Duodenal mucosa (tissue), 2 donors: Measurements from ENCODE around the gene MRPL43.

ENCODE experiments used
- H3K27ac ChIP-seq: one replicate; pipeline ENCODE4 v1.7.0; 2013; ENCODE audit warnings: low read depth, low read length
- H3K27me3 ChIP-seq, 2 donors: one replicate each; pipeline ENCODE4 v1.7.0; 2013; ENCODE audit warnings: low read length in 2 of 2, control low read depth in 1 of 2; ENCODE audit not compliant: insufficient read depth in 2 of 2, control insufficient read depth in 1 of 2
- H3K36me3 ChIP-seq, 2 donors: one replicate each; pipeline ENCODE4 v1.7.0; 2013; ENCODE audit warnings: low read length in 2 of 2, control low read depth in 1 of 2; ENCODE audit not compliant: insufficient read depth in 2 of 2, control insufficient read depth in 1 of 2
- H3K4me1 ChIP-seq, 2 donors: one replicate each; pipeline ENCODE4 v1.7.0; 2013; ENCODE audit warnings: low read length in 2 of 2, control low read depth in 1 of 2; ENCODE audit not compliant: insufficient read depth in 2 of 2, control insufficient read depth in 1 of 2
- H3K4me3 ChIP-seq, 2 donors: one replicate each; pipeline ENCODE4 v1.7.0; 2013; ENCODE audit warnings: low read length in 2 of 2, low read depth in 1 of 2
- H3K9ac ChIP-seq, 2 donors: one replicate each; pipeline ENCODE4 v1.7.0; 2013; ENCODE audit warnings: low read length in 2 of 2, low read depth in 1 of 2
- H3K9me3 ChIP-seq, 2 donors: one replicate each; pipeline ENCODE4 v1.7.0; 2013; ENCODE audit warnings: low read length in 2 of 2, control low read depth in 1 of 2; ENCODE audit not compliant: control insufficient read depth in 1 of 2

MRPL43 gene

GRCh38 chr10:100995181-100995580 lies 7.9 kb upstream of the MRPL43 start:
- Histone ChIP-seq H3K9me3 (no peaks in the 10 kb centered on the region), H3K36me3 (peaks cover 15 to 23% of the 10 kb centered on the region in 2 donors), H3K27me3 (no peaks in the 10 kb centered on the region), H3K4me3 (no peak overlapping the region), H3K27ac (no peak overlapping the region), H3K9ac (no peak overlapping the region), H3K4me1 (peaks cover 9 to 23% of the 10 kb centered on the region in 2 donors)

DNA sequence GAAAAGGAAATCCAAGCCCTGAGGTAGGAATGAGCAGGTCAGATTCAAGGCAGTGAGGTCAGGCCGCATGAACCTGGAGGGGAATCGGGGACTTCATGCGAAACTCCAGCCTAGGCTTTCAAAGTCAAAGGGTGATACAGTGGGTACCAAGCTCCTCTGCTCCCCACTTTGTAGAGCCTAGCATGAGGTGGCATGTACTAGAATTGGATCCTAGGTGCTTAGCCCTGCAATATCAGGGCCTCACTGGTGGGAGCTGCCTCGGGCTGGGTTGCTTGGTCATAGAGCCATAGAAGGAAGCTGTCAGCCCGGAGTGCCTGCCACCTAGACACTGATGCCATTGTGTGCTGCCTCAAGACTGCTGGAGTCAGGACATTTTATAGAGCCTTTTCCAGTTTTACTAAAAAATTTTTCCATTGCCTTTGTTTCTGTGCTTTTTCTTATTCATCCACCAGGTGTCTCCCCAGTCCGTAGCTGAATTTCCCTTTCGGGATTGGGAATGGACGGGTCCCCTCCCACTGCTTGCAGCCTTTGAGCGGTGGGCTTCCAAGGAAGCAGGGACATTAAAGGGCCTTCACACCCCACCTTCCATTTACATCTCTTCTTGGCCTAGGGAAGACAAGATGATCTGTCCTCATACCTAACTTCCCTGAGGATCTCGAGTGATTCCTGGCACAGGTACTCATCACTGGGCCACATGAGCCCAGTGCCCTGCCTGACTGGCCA lies 6.8 kb upstream of the MRPL43 start:
- Histone ChIP-seq H3K4me3 (no peak overlapping the region), H3K4me1 (peaks cover 6 to 19% of the 10 kb centered on the region in 2 donors), H3K36me3 (peaks cover 18 to 25% of the 10 kb centered on the region in 2 donors), H3K27ac (no peak overlapping the region), H3K9me3 (no peaks in the 10 kb centered on the region), H3K27me3 (no peaks in the 10 kb centered on the region), H3K9ac (no peak overlapping the region)

GRCh38 chr10:100989088-100989487 lies 1.8 kb upstream of the MRPL43 start:
- no peak overlapping the region for H3K9ac ChIP-seq
- peaks cover 18 to 33% of the 10 kb centered on the region in 2 donors for H3K36me3 ChIP-seq

DNA sequence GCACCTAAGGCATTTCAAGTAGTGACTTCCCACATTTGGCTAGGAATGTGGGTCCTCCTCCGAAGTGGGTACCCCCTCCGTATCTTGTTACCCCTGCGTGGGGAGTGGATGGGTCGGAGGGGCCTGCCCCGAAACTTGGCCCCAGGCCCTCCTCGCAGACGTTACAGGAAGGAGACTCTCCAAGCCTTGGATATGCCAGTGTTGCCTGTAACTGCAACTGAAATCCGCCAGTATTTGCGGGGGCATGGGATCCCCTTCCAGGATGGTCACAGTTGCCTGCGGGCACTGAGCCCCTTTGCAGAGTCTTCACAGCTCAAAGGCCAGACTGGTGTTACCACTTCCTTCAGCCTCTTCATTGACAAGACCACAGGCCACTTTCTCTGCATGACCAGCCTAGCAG lies 869 bp upstream of the MRPL43 start:
- H3K9me3 ChIP-seq, result no peaks in the 10 kb centered on the region
- H3K27me3 ChIP-seq, result no peaks in the 10 kb centered on the region
- H3K4me3 ChIP-seq, result peak overlapping the region; percentile 92 to 94
- H3K36me3 ChIP-seq, result peaks cover 15 to 32% of the 10 kb centered on the region in 2 donors
- no peak overlapping the region for H3K27ac ChIP-seq
- peak overlapping the region; percentile 48 to 85 for H3K9ac ChIP-seq
- H3K4me1 ChIP-seq, result peaks cover 28 to 31% of the 10 kb centered on the region in 2 donors

More at GRCh38 chr10:100989088-100989487, 1.8 kb upstream of the MRPL43 start:
- Histone ChIP-seq H3K4me1 (peaks cover 28 to 31% of the 10 kb centered on the region in 2 donors), H3K27me3 (no peaks in the 10 kb centered on the region), H3K4me3 (no peak overlapping the region), H3K27ac (no peak overlapping the region), H3K9me3 (no peaks in the 10 kb centered on the region)

DNA sequence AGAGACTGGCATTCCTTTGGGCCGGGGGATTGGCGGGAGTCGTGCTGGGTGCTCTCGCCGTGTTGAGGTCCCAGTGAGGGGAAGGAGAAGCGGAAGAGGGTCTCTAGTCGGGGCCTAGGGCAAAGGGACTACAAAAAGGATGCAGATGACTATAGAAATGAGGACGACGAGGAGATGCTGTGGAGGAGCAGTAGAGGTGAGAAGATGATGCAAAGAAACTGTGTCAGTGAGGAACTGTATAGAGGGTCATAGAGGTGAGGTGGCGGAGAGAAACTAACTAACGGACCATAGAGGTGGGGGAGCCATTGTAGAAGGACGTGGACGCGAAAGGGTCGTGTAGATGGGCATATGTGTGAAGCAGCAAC lies 370 bp upstream of the MRPL43 start:
- H3K4me1 ChIP-seq, result peaks cover 28 to 31% of the 10 kb centered on the region in 2 donors
- peaks cover 13 to 33% of the 10 kb centered on the region in 2 donors for H3K36me3 ChIP-seq

DNA sequence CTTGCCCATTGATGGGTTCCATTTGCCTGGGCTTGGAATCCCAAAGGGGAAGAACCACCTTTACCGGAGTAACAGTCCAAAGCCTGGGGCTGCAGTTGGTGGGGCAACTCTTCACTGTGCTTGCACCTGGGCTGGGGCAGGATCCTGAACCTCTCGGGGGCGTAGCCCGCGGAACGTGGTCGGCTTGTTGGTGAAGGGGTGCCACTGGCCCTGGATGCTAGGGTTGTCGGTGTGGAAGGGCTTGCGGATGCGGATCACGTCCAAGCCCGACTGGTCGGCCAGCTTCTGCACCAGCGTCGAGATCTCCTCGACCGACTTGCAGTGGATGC lies 710 bp downstream of the MRPL43 start:
- Histone ChIP-seq H3K36me3 (peaks cover 14 to 42% of the 10 kb centered on the region in 2 donors), H3K9ac (peak overlapping the region; percentile 79 to 85), H3K9me3 (no peaks in the 10 kb centered on the region), H3K27me3 (no peaks in the 10 kb centered on the region), H3K4me1 (peaks cover 28 to 31% of the 10 kb centered on the region in 2 donors), H3K4me3 (peak overlapping the region; percentile 92 to 94), H3K27ac (no peak overlapping the region)

More for the DNA sequence above, 370 bp upstream of the MRPL43 start:
- Histone ChIP-seq H3K27me3 (no peaks in the 10 kb centered on the region), H3K27ac (no peak overlapping the region), H3K9me3 (no peaks in the 10 kb centered on the region), H3K4me3 (peak overlapping the region; percentile 92 to 94), H3K9ac (peak overlapping the region; percentile 48 to 85)

DNA sequence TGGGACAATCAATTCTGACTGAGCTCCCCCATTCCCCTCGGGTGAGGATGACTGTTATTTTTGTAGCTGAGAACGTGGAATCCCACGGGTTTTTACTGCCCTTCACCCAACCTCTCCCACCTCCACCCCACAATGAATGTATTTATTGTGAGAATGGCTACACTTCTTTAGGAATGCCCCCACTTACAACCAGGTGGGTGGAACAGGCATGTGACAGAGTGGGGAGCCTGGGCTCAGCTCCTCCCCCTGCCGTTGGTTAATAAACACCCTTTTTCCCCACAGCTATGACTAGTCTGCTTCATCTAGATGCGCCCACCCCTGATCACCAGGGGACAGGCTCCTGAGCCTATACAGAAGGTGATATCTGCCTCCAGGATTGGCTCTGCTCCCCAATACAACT lies 2.0 kb downstream of the MRPL43 start:
- Histone ChIP-seq H3K4me3 (no peak overlapping the region), H3K4me1 (peaks cover 28 to 31% of the 10 kb centered on the region in 2 donors), H3K36me3 (peaks cover 17 to 43% of the 10 kb centered on the region in 2 donors), H3K27ac (no peak overlapping the region), H3K9ac (no peak overlapping the region), H3K9me3 (no peaks in the 10 kb centered on the region), H3K27me3 (no peaks in the 10 kb centered on the region)

GRCh38 chr10:100984672-100985177 lies 2.6 kb downstream of the MRPL43 start:
- Histone ChIP-seq H3K36me3 (peaks cover 18 to 45% of the 10 kb centered on the region in 2 donors), H3K4me3 (no peak overlapping the region), H3K9ac (no peak overlapping the region), H3K27me3 (no peaks in the 10 kb centered on the region), H3K4me1 (peaks cover 28 to 31% of the 10 kb centered on the region in 2 donors), H3K27ac (no peak overlapping the region), H3K9me3 (no peaks in the 10 kb centered on the region)

- Histone ChIP-seq H3K27ac (no peak overlapping the region), H3K4me3 (no peak overlapping the region), H3K27me3 (no peaks in the 10 kb centered on the region), H3K36me3 (peaks cover 16 to 51% of the 10 kb centered on the region in 2 donors), H3K9me3 (no peaks in the 10 kb centered on the region), H3K4me1 (peaks cover 28 to 31% of the 10 kb centered on the region in 2 donors), H3K9ac (no peak overlapping the region)
These were observed 3.2 kb downstream of the MRPL43 start for GRCh38 chr10:100983868-100984671.
